ENCODE results near the gene GHRL. TPM values are rescaled to one million over a fixed set of nuclear protein-coding genes. Genes with fewer than 3 reads are reported as not detected.

Gene GHRL
- total and polyA plus RNA-seq, 2 of the 4 experiments (the other 2 are of a cell fraction), result 0.27 TPM; not detected in 1

GRCh38 chr3:10248184-10248983 is 44.4 kb downstream of the GHRL start, which contains the start of gene TATDN2 (continued):
- TF ChIP-seq MXI1 (IDR thresholded peaks at IDR 0.05; ENCODE audit: borderline replicate concordance, low read depth, low read length) (peak; percentile 48; the same call in 1 of the 2 replicates), NFE2L2 (IDR thresholded peaks at IDR 0.05; ENCODE audit: low read depth, low read length) (no peak)

GRCh38 chr3:10247679-10248183 is 45.0 kb downstream of the GHRL start:
- no TSS peak for BruUV-seq (replicated peaks)

More at GRCh38 chr3:10247679-10248183, 45.0 kb downstream of the GHRL start:
- Histone ChIP-seq H2AFZ (replicated peaks; ENCODE audit: low read length, poor library complexity) (peak overlapping the region; percentile 83), H4K20me1 (ENCODE audit: insufficient read depth, low read length) (peaks cover 19% of the 10 kb centered on the region; the same call in 1 of the 2 replicates), H3K27ac (ENCODE audit: insufficient read depth, low read length) (no peak overlapping the region), H3K4ac (ENCODE audit: low read depth, low read length) (no peak overlapping the region), H3K9me3 (ENCODE audit: control insufficient read depth, insufficient read depth, low read length) (0 out of 2 replicates have a peak, but pooled peaks cover 4% of the 10 kb centered on the region), H3K9ac (ENCODE audit: low read depth, low read length) (no peak overlapping the region), H3K9me1 (ENCODE audit: insufficient read depth, low read length) (peaks cover 9% of the 10 kb centered on the region), H3K79me1 (ENCODE audit: low read depth in 1 of 2, low read length in 2 of 2) (peaks cover 17 to 38% of the 10 kb centered on the region in 2 experiments), H3K4me1 (ENCODE audit: control insufficient read depth, insufficient read depth, low read length) (peaks cover 5% of the 10 kb centered on the region; the same call in 1 of the 2 replicates), H2BK20ac (ENCODE audit: low read depth, low read length) (no peak overlapping the region), H2AK5ac (ENCODE audit: low read depth, low read length) (no peak overlapping the region), H2BK15ac (ENCODE audit: low read depth, low read length) (no peak overlapping the region), H4K91ac (ENCODE audit: insufficient read depth, low read depth, low read length) (no peak overlapping the region), H3K4me2 (ENCODE audit: low read depth, low read length) (peak overlapping the region; percentile 85), H3K14ac (replicated peaks; ENCODE audit: low read depth, low read length) (no peak overlapping the region), H4K5ac (ENCODE audit: low read depth, low read length) (no peak overlapping the region; the same call in 1 of the 2 replicates), H3K4me3 (ENCODE audit: insufficient read depth, low read depth, low read length) (peak overlapping the region; percentile 73), H3K18ac (ENCODE audit: low read depth, low read length) (no peak overlapping the region), H2AK9ac (replicated peaks; ENCODE audit: low read depth, low read length, poor library complexity) (peak overlapping the region; percentile 1), H3K27me3 (ENCODE audit: control insufficient read depth, insufficient read depth, low read length) (no peaks in the 10 kb centered on the region), H4K8ac (ENCODE audit: low read depth in 2 of 2, low read length in 2 of 2) (peak overlapping the region; percentile 17 to 41; a peak in 3 of 4 replicates), H3K23ac (ENCODE audit: low read depth, low read length) (no peak overlapping the region), H2BK120ac (ENCODE audit: low read depth, low read length) (no peak overlapping the region), H3K36me3 (ENCODE audit: control insufficient read depth, insufficient read depth, low read length) (peaks cover 1% of the 10 kb centered on the region), H2BK5ac (ENCODE audit: low read depth, low read length, poor library complexity, severe bottlenecking) (no peak overlapping the region), H3K56ac (ENCODE audit: extremely low read depth, insufficient read depth, low read length) (no peak overlapping the region)
- 6% methylated on average over 2 of the region's 14 CpGs; no CpG with 5 or more reads in 1 of the 2 experiments for WGBS, 2 experiments (ENCODE audit: extremely low coverage in 2 of 2, insufficient read length in 1 of 2)
- dilution Hi-C loops (cut with HindIII; ENCODE audit: low sequenced_read_pairs, unreplicated experiment), result no loop called here
- DNase-seq, result no peak
- in situ Hi-C loops (cut with MboI; ENCODE audit: low sequenced_read_pairs), result no loop called here
- intact Hi-C loops (cut with micrococcal nuclease), result no loop called here
- ChIA-PET POLR2A (ENCODE audit: unreplicated experiment) (no interaction called here), CTCF (no interaction called here)
- TF ChIP-seq CTCF (conservative IDR thresholded peaks at IDR 0.05; ENCODE audit: low read depth, low read length), result no peak
- no peak for TF ChIP-seq CHD1 (IDR thresholded peaks at IDR 0.05; ENCODE audit: low read depth, low read length)
- TF ChIP-seq RCOR1 (IDR thresholded peaks at IDR 0.05; ENCODE audit: insufficient replicate concordance, low read length), result no peak
- TF ChIP-seq ELK1 (IDR thresholded peaks at IDR 0.05; ENCODE audit: borderline replicate concordance, low read depth, low read length), result no peak
- TF ChIP-seq BHLHE40 (IDR thresholded peaks at IDR 0.05; ENCODE audit: low read depth, low read length), result no peak
- TF ChIP-seq FOS (IDR thresholded peaks at IDR 0.05; ENCODE audit: low read depth, low read length), result no peak
- no peak for TF ChIP-seq NFE2L2 (IDR thresholded peaks at IDR 0.05; ENCODE audit: low read depth, low read length)
- no peak for TF ChIP-seq USF2 (IDR thresholded peaks at IDR 0.05; ENCODE audit: low read depth, low read length)
- no peak for TF ChIP-seq MXI1 (IDR thresholded peaks at IDR 0.05; ENCODE audit: borderline replicate concordance, low read depth, low read length)
- TF ChIP-seq MAFK (IDR thresholded peaks at IDR 0.05; ENCODE audit: low read depth, low read length), result no peak
- no peak for TF ChIP-seq RFX5 (IDR thresholded peaks at IDR 0.05; ENCODE audit: low read depth, low read length)
- ATAC-seq (ENCODE audit: low read depth), result no peak

Data from IMR-90 (cell line).